Measurements from ENCODE around the gene WDR73.
A peak's percentile ranks its signal among the peaks of the same experiment; 100 is the strongest.

Gene WDR73

GRCh38 chr15:84621358-84621979 is 32.6 kb downstream of the WDR73 start:
- Histone ChIP-seq H2BK5ac (ENCODE audit: low read length) (no peak overlapping the region), H2AFZ (ENCODE audit: low read length) (no peak overlapping the region), H2BK15ac (ENCODE audit: low read length) (no peak overlapping the region), H3K79me1 (ENCODE audit: low read depth, low read length) (peaks cover 2% of the 10 kb centered on the region), H3K18ac (ENCODE audit: low read length) (no peak overlapping the region), H3K14ac (ENCODE audit: low read length) (no peak overlapping the region), H2AK5ac (ENCODE audit: low read depth, low read length) (no peak overlapping the region), H4K91ac (ENCODE audit: low read depth, low read length, poor library complexity) (no peak overlapping the region), H3K36me3 (replicated peaks in 1 of 2; ENCODE audit: control insufficient read depth in 2 of 2, insufficient read depth in 2 of 2, low read length in 2 of 2) (peaks cover 26 to 51% of the 10 kb centered on the region in 2 donors), H2BK120ac (ENCODE audit: low read depth, low read length) (no peak overlapping the region), H3K4me1 (ENCODE audit: control insufficient read depth in 2 of 2, insufficient read depth in 1 of 2, low read depth in 1 of 2, low read length in 2 of 2) (no peaks in the 10 kb centered on the region), H3K4ac (ENCODE audit: low read length) (no peak overlapping the region), H3K23ac (ENCODE audit: low read depth, low read length, poor library complexity) (no peak overlapping the region), H3K4me2 (ENCODE audit: insufficient read depth, low read length, poor library complexity, severe bottlenecking) (no peak overlapping the region), H3K27ac (replicated peaks; ENCODE audit: low read length) (no peak overlapping the region), H3K9me3 (replicated peaks in 1 of 2; ENCODE audit: control insufficient read depth in 2 of 2, insufficient read depth in 1 of 2, low read depth in 1 of 2, low read length in 2 of 2) (peaks cover 30 to 38% of the 10 kb centered on the region in 2 donors), H3K4me3 (ENCODE audit: low read length in 2 of 2) (peak overlapping the region in 1 of 2 donors; percentile 6), H2BK12ac (ENCODE audit: low read length) (no peak overlapping the region), H3K27me3 (ENCODE audit: control insufficient read depth in 3 of 3, insufficient read depth in 3 of 3, low read depth in 1 of 3, low read length in 3 of 3) (no peaks in the 10 kb centered on the region), H3K9ac (ENCODE audit: low read depth, low read length, poor library complexity) (no peak overlapping the region), H4K8ac (ENCODE audit: low read depth, low read length) (no peak overlapping the region)
- no CpG with 5 or more reads among the region's 17 CpGs for WGBS, 2 donors (ENCODE audit: extremely low coverage in 2 of 2, insufficient read length in 2 of 2, insufficient replicate concordance in 1 of 2)
- no peak for DNase-seq (ENCODE audit: low spot score)

GRCh38 chr15:84620626-84621025 is 33.5 kb downstream of the WDR73 start:
- no peak overlapping the region for H2BK120ac ChIP-seq (ENCODE audit: low read depth, low read length)
- no peak overlapping the region for H4K8ac ChIP-seq (ENCODE audit: low read depth, low read length)
- no peak overlapping the region for H2AFZ ChIP-seq (ENCODE audit: low read length)
- no peak overlapping the region for H3K9ac ChIP-seq (ENCODE audit: low read depth, low read length, poor library complexity)
- peaks cover 26 to 54% of the 10 kb centered on the region in 2 donors for H3K36me3 ChIP-seq (replicated peaks in 1 of 2; ENCODE audit: control insufficient read depth in 2 of 2, insufficient read depth in 2 of 2, low read length in 2 of 2)
- H3K18ac ChIP-seq (ENCODE audit: low read length): no peak overlapping the region
- H3K4ac ChIP-seq (ENCODE audit: low read length): no peak overlapping the region
- peaks cover 2% of the 10 kb centered on the region for H3K79me1 ChIP-seq (ENCODE audit: low read depth, low read length)
- WGBS, 2 donors (ENCODE audit: extremely low coverage in 2 of 2, insufficient read length in 2 of 2, insufficient replicate concordance in 1 of 2): no CpG with 5 or more reads among the region's 8 CpGs
- H3K4me2 ChIP-seq (ENCODE audit: insufficient read depth, low read length, poor library complexity, severe bottlenecking): no peak overlapping the region
- H3K27ac ChIP-seq (replicated peaks; ENCODE audit: low read length): no peak overlapping the region
- H3K27me3 ChIP-seq (ENCODE audit: control insufficient read depth in 3 of 3, insufficient read depth in 3 of 3, low read depth in 1 of 3, low read length in 3 of 3): no peaks in the 10 kb centered on the region
- no peak for DNase-seq (ENCODE audit: low spot score)
- H2AK5ac ChIP-seq (ENCODE audit: low read depth, low read length): no peak overlapping the region
- H2BK15ac ChIP-seq (ENCODE audit: low read length): no peak overlapping the region
- no peak overlapping the region for H3K23ac ChIP-seq (ENCODE audit: low read depth, low read length, poor library complexity)
- no peak overlapping the region for H2BK5ac ChIP-seq (ENCODE audit: low read length)
- peaks cover 30 to 38% of the 10 kb centered on the region in 2 donors for H3K9me3 ChIP-seq (replicated peaks in 1 of 2; ENCODE audit: control insufficient read depth in 2 of 2, insufficient read depth in 1 of 2, low read depth in 1 of 2, low read length in 2 of 2)
- no peak overlapping the region for H3K14ac ChIP-seq (ENCODE audit: low read length)
- no peaks in the 10 kb centered on the region for H3K4me1 ChIP-seq (ENCODE audit: control insufficient read depth in 2 of 2, insufficient read depth in 1 of 2, low read depth in 1 of 2, low read length in 2 of 2)
- H4K91ac ChIP-seq (ENCODE audit: low read depth, low read length, poor library complexity): no peak overlapping the region
- H2BK12ac ChIP-seq (ENCODE audit: low read length): no peak overlapping the region
- H3K4me3 ChIP-seq (ENCODE audit: low read length in 2 of 2): no peak overlapping the region

GRCh38 chr15:84616235-84616634 is 37.8 kb downstream of the WDR73 start:
- Histone ChIP-seq H3K27ac (replicated peaks; ENCODE audit: low read length) (no peak overlapping the region), H3K14ac (ENCODE audit: low read length) (no peak overlapping the region), H3K4me2 (ENCODE audit: insufficient read depth, low read length, poor library complexity, severe bottlenecking) (no peak overlapping the region), H4K8ac (ENCODE audit: low read depth, low read length) (no peak overlapping the region), H2BK12ac (ENCODE audit: low read length) (no peak overlapping the region), H3K4ac (ENCODE audit: low read length) (no peak overlapping the region), H2BK15ac (ENCODE audit: low read length) (no peak overlapping the region), H2BK120ac (ENCODE audit: low read depth, low read length) (no peak overlapping the region), H3K4me1 (ENCODE audit: control insufficient read depth in 2 of 2, insufficient read depth in 1 of 2, low read depth in 1 of 2, low read length in 2 of 2) (no peaks in the 10 kb centered on the region), H3K18ac (ENCODE audit: low read length) (no peak overlapping the region), H3K9me3 (replicated peaks in 1 of 2; ENCODE audit: control insufficient read depth in 2 of 2, insufficient read depth in 1 of 2, low read depth in 1 of 2, low read length in 2 of 2) (peaks cover 10 to 22% of the 10 kb centered on the region in 2 donors), H3K4me3 (ENCODE audit: low read length in 2 of 2) (peak overlapping the region in 1 of 2 donors; percentile 41), H3K36me3 (replicated peaks in 1 of 2; ENCODE audit: control insufficient read depth in 2 of 2, insufficient read depth in 2 of 2, low read length in 2 of 2) (peaks cover 8 to 40% of the 10 kb centered on the region in 2 donors), H2AK5ac (ENCODE audit: low read depth, low read length) (no peak overlapping the region), H2AFZ (ENCODE audit: low read length) (no peak overlapping the region), H2BK5ac (ENCODE audit: low read length) (no peak overlapping the region), H3K79me1 (ENCODE audit: low read depth, low read length) (peaks cover 2% of the 10 kb centered on the region), H4K91ac (ENCODE audit: low read depth, low read length, poor library complexity) (no peak overlapping the region), H3K9ac (ENCODE audit: low read depth, low read length, poor library complexity) (no peak overlapping the region), H3K23ac (ENCODE audit: low read depth, low read length, poor library complexity) (no peak overlapping the region), H3K27me3 (ENCODE audit: control insufficient read depth in 3 of 3, insufficient read depth in 3 of 3, low read depth in 1 of 3, low read length in 3 of 3) (no peaks in the 10 kb centered on the region)
- no peak for DNase-seq (ENCODE audit: low spot score)
- WGBS, 2 donors (ENCODE audit: extremely low coverage in 2 of 2, insufficient read length in 2 of 2, insufficient replicate concordance in 1 of 2): no CpG with 5 or more reads among the region's 3 CpGs

- no peak for DNase-seq (ENCODE audit: low spot score)
- Histone ChIP-seq H3K4me3 (ENCODE audit: low read length in 2 of 2) (no peak overlapping the region), H2BK120ac (ENCODE audit: low read depth, low read length) (no peak overlapping the region), H3K14ac (ENCODE audit: low read length) (no peak overlapping the region), H3K4me2 (ENCODE audit: insufficient read depth, low read length, poor library complexity, severe bottlenecking) (no peak overlapping the region), H3K18ac (ENCODE audit: low read length) (no peak overlapping the region), H3K9me3 (replicated peaks in 1 of 2; ENCODE audit: control insufficient read depth in 2 of 2, insufficient read depth in 1 of 2, low read depth in 1 of 2, low read length in 2 of 2) (no peaks in the 10 kb centered on the region), H4K91ac (ENCODE audit: low read depth, low read length, poor library complexity) (no peak overlapping the region), H2BK5ac (ENCODE audit: low read length) (no peak overlapping the region), H3K4me1 (ENCODE audit: control insufficient read depth in 2 of 2, insufficient read depth in 1 of 2, low read depth in 1 of 2, low read length in 2 of 2) (no peaks in the 10 kb centered on the region), H3K23ac (ENCODE audit: low read depth, low read length, poor library complexity) (no peak overlapping the region), H2AFZ (ENCODE audit: low read length) (no peak overlapping the region), H4K8ac (ENCODE audit: low read depth, low read length) (no peak overlapping the region), H3K9ac (ENCODE audit: low read depth, low read length, poor library complexity) (no peak overlapping the region), H2BK15ac (ENCODE audit: low read length) (no peak overlapping the region), H3K79me1 (ENCODE audit: low read depth, low read length) (peaks cover under 1% of the 10 kb centered on the region), H3K4ac (ENCODE audit: low read length) (no peak overlapping the region), H3K27ac (replicated peaks; ENCODE audit: low read length) (no peak overlapping the region), H3K27me3 (ENCODE audit: control insufficient read depth in 3 of 3, insufficient read depth in 3 of 3, low read depth in 1 of 3, low read length in 3 of 3) (no peaks in the 10 kb centered on the region), H2BK12ac (ENCODE audit: low read length) (no peak overlapping the region), H2AK5ac (ENCODE audit: low read depth, low read length) (no peak overlapping the region), H3K36me3 (replicated peaks in 1 of 2; ENCODE audit: control insufficient read depth in 2 of 2, insufficient read depth in 2 of 2, low read length in 2 of 2) (peaks cover 5 to 44% of the 10 kb centered on the region in 2 donors)
- WGBS, 2 donors (ENCODE audit: extremely low coverage in 2 of 2, insufficient read length in 2 of 2, insufficient replicate concordance in 1 of 2): no CpG with 5 or more reads among the region's 7 CpGs
These were observed 42.5 kb downstream of the WDR73 start for GRCh38 chr15:84611631-84612030.

All from neuronal stem cell (in vitro differentiated cells).